Mucosa of descending colon (tissue), 3 donors: ENCODE measurements around the gene HOXD3. TPM values are rescaled to one million over a fixed set of nuclear protein-coding genes. Genes with fewer than 3 reads are reported as not detected.

Source experiments
- ATAC-seq: fragments of 200-7000 bp; cut with Tn5 transposase; one replicate; pipeline ENCODE4 v1.9.1; 2020; ENCODE audit warnings: mild to moderate bottlenecking, moderate library complexity
- DNase-seq, 3 donors: peaks; one replicate each; pipeline ENCODE4 v3.0.0-alpha.2; 2020
- H3K36me3 ChIP-seq: fragments of 200-600 bp; one replicate; pipeline ENCODE4 v1.8.0; 2021; ENCODE audit warnings: low read depth, mild to moderate bottlenecking
- H3K4me1 ChIP-seq: fragments of 200-600 bp; one replicate; pipeline ENCODE4 v1.8.0; 2021; ENCODE audit warnings: low read depth, mild to moderate bottlenecking
- H3K4me3 ChIP-seq: fragments of 200-600 bp; one replicate; pipeline ENCODE4 v1.8.0; 2021; ENCODE audit warnings: mild to moderate bottlenecking
- H3K9me3 ChIP-seq: fragments of 200-600 bp; one replicate; pipeline ENCODE4 v1.8.0; 2021; ENCODE audit warnings: mild to moderate bottlenecking
- CTCF ChIP-seq: fragments of 200-600 bp; IDR thresholded peaks from one replicate; pipeline ENCODE4 v1.8.0; 2022; ENCODE audit warnings: antibody characterized with exemption, mild to moderate bottlenecking
- intact Hi-C, 2 donors: fragments of 100-400 bp; cut with DNase I in 1 of 2; cut with micrococcal nuclease in 1 of 2; formaldehyde crosslinking; loops; one replicate each; pipeline versions ENCODE4 v1.11.0 to v1.11.1; 2022; cut with DNase I, micrococcal nuclease
- total RNA-seq, 3 donors: library from RNA; stranded (reverse); fragmentation: NEBNext Ultra II Directional in 2 of 3; extraction: Animal tissue kit (Norgen Biotek cat#: 25700) in 2 of 3; gene quantifications; one replicate each; pipeline versions ENCODE4 v1.2.1 to v1.2.4, GENCODE V29; 2021 to 2023
- donor health status: DM: no; HTN: no; CAD: no; lungs with moderate emphysema.
- donor health status: DM: no; HTN: no; CAD: no.
- donor health status: DM: no; HTN: yes; CAD: no.

The HOXD3 gene
- total RNA-seq, 3 donors from 2014 or later = 5.8 to 7.0 (median 6.0) TPM

GRCh38 chr2:176145085-176145969, 11.8 kb upstream of the HOXD3 start:
- no peaks in the 10 kb centered on the region for H3K9me3 ChIP-seq
- ATAC-seq = peak; percentile 48
- no peak for TF ChIP-seq CTCF
- no peak for DNase-seq
- intact Hi-C loops = loop anchor here (10.0 kb wide), 3 partner anchors 139 to 679 kb away; no protein-coding TSS in a partner anchor
- H3K4me3 ChIP-seq = no peak overlapping the region
- H3K4me1 ChIP-seq = peaks cover 16% of the 10 kb centered on the region
- no peaks in the 10 kb centered on the region for H3K36me3 ChIP-seq

GRCh38 chr2:176146101-176146500, 11.0 kb upstream of the HOXD3 start:
- H3K36me3 ChIP-seq = no peaks in the 10 kb centered on the region
- no peaks in the 10 kb centered on the region for H3K9me3 ChIP-seq
- no peak overlapping the region for H3K4me3 ChIP-seq
- H3K4me1 ChIP-seq = peaks cover 16% of the 10 kb centered on the region
- ATAC-seq (peak; percentile 82), DNase-seq (no peak)
- intact Hi-C loops = loop anchor here (10.0 kb wide), 3 partner anchors 139 to 679 kb away; no protein-coding TSS in a partner anchor
- no peak for TF ChIP-seq CTCF

- Histone ChIP-seq H3K4me3 (no peak overlapping the region), H3K36me3 (no peaks in the 10 kb centered on the region), H3K4me1 (peaks cover 16% of the 10 kb centered on the region), H3K9me3 (no peaks in the 10 kb centered on the region)
- DNase-seq (no peak), ATAC-seq (no peak)
- no peak for TF ChIP-seq CTCF
- intact Hi-C loops = loop anchor here (10.0 kb wide), 3 partner anchors 138 to 678 kb away; no protein-coding TSS in a partner anchor
Measured at GRCh38 chr2:176146645-176147044, 10.5 kb upstream of the HOXD3 start.

GRCh38 chr2:176147210-176147799, 9.8 kb upstream of the HOXD3 start:
- Histone ChIP-seq H3K4me3 (no peak overlapping the region), H3K9me3 (no peaks in the 10 kb centered on the region), H3K4me1 (peaks cover 16% of the 10 kb centered on the region), H3K36me3 (no peaks in the 10 kb centered on the region)
- intact Hi-C loops = loop anchor here (10.0 kb wide), 3 partner anchors 137 to 677 kb away; no protein-coding TSS in a partner anchor
- ATAC-seq (no peak), DNase-seq (no peak)
- TF ChIP-seq CTCF = no peak

- Histone ChIP-seq H3K36me3 (no peaks in the 10 kb centered on the region), H3K9me3 (no peaks in the 10 kb centered on the region), H3K4me1 (peaks cover 16% of the 10 kb centered on the region), H3K4me3 (no peak overlapping the region)
- TF ChIP-seq CTCF = no peak
- DNase-seq = no peak
- intact Hi-C loops = loop anchor here (10.0 kb wide), 3 partner anchors 137 to 677 kb away; no protein-coding TSS in a partner anchor
- ATAC-seq = no peak
Measured at GRCh38 chr2:176147800-176148496, 9.2 kb upstream of the HOXD3 start.
